HL-60/S4 treated with phorbol 12-myristate 13-acetate at 8.2 ng/mL for 4 days and 3 days (cell line): ENCODE data around the gene CDK2AP2.
"Not testable (repeated sequence)": the region's sequence is repeated elsewhere in the genome, so short reads cannot be mapped to it uniquely, and the experiment has no call there.

Experiments used
- in situ Hi-C: fragments of 300-500 bp; cut with MboI; formaldehyde crosslinking; loops from 2 replicates; pipeline ENCODE4 v1.15.0; 2022; ENCODE audit warnings: low sequenced_read_pairs

CDK2AP2 gene, protein sequence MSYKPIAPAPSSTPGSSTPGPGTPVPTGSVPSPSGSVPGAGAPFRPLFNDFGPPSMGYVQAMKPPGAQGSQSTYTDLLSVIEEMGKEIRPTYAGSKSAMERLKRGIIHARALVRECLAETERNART

DNA sequence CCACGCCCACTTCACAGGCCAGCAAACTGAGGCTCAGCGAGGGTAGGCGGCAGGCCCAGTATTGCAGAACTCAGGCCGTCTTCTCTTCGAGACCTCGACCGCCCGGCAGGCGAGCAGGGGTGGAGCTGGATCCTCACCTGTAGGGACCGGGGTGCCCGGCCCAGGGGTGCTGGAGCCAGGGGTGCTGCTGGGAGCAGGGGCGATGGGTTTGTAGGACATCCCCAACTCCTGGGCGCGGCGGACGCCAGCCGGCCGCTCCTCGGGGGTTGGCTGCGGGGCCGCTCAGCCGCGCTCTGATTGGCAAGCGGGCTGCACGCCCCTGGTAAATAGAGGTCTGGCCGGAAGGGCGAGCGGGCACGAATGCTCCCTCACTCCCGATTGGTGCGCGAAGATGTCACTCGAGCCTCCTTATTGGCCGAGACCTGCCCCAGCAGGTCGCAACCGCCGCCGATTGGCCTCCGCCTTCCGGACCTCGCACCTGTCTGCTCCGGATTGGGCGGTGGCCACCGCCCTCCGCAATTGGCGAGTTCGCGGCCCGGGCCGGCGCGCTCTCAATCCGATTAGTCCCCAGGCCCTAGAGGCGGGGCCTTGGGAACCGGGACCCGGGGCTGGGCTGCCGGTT is at the start of gene CDK2AP2:
TSS of gene CDK2AP2 (minus strand) at position 299 of the 622 bp plus-strand sequence. CDS start at position 219, 80 bp downstream.
- in situ Hi-C loops, result no loop called here

- in situ Hi-C loops, result no loop called here
Measured at GRCh38 chr11:67556244-67556643, 48.3 kb upstream of the CDK2AP2 start.

- in situ Hi-C loops, result not testable (repeated sequence)
Measured at GRCh38 chr11:67551697-67552096, 43.7 kb upstream of the CDK2AP2 start.

DNA sequence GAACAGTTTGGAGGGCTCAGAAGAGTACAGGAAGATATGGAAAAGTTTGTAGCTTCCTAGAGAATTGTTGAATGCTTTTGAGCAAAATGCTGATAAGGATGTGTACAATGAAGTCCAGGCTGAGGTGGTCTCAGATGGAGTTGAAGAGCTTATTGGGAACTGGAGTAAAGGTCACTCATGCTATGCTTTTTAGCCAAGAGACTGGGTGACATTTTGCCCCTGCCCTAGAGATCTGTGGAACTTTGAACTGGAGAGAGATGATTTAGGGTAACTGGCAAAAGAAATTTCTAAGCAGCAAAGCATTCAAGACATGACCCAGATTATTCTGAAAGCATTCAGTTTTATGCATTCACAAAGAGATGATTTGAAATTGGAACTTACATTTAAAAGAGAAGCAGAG is 43.2 kb upstream of the CDK2AP2 start:
- in situ Hi-C loops, result no loop called here

GRCh38 chr11:67548555-67549110 is 40.7 kb upstream of the CDK2AP2 start:
- in situ Hi-C loops, result no loop called here

DNA sequence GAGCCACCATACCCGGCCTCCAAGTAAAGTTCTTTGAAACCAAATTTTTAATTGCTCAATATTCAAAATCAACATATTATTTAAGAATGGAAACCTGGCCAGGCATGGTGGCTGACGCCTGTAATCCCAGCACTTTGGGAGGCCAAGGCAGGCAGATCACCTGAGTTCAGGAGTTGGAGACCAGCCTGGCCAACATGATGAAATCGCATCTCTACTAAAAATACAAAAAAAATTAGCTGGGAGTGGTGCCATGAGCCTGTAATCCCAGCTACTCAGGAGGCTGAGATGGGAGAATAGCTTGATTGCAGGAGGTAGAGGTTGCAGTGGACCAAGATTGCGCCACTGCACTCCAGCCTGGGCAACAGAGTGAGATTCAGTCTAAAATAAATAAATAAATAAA is 40.1 kb upstream of the CDK2AP2 start:
- in situ Hi-C loops, result not testable (repeated sequence)

DNA sequence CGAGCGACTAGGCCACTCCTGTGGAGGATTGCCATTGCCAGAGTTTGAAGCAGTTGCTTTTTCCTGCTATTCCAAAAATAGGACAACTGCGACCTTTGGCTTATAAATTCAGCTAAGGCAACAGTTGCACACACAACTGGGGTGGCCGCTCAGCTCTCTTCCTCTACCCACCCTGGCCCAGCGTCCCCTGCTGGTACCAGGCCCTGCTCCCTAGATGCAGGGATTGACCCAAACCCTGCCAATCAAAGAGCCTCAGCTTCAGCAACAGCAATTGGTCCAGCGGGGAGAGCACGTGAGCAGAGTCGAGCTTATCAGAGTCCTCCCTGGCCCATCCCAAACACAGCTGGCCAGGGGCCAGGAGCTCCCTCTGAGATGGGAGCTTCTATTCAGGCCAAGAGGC is 37.3 kb upstream of the CDK2AP2 start:
- in situ Hi-C loops, result no loop called here

DNA sequence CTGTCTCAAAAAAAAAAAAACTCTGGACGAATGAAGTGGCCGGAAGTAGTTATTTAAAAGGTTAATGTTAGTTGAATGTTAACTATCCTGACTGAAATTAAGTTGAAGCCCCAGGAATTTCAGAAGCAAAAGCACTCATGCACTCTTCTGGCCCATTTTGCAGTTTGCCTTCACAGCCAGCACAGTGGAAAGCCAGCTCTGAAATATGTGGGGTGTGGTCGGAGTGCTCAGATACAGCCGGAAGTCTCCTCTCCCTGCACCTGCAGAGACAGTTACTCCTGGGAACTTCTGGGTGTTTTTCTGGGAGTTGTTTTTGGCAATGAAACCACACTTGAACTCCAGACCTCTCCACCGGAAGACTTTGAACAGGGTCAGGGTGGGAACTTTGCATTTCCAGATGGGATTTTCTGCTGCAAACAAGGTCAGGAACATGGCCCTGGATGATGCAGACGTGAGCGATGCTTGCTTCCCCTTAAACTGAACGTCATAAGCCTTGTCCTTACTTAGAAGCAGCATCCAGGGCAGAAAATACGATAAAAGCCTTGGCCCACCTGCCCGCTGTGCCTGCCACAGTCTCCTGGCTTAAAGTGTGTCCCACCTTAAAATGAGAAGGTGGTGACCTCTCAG is 36.8 kb upstream of the CDK2AP2 start:
- in situ Hi-C loops, result no loop called here

GRCh38 chr11:67543585-67543984 is 35.6 kb upstream of the CDK2AP2 start:
- in situ Hi-C loops, result no loop called here

DNA sequence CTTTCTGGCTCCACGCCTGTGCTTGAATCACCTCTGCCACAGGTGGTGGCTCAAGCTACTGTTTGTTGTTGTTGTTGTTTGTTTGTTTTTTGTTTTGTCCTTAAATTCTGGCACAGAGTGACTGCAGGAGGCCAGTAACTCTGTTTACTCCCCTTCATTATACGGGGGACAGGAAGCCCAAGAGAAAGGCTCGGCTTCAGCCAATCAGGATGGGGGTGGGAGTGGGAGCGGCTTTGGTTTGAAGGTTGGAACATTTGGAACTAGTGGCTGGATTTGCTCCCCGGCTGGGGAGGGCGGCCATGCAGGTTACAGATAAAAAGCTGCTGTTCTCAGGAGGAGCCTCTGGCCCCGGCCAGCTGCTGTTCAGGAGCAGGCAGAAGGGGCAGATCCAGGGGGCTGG is 35.0 kb upstream of the CDK2AP2 start:
- in situ Hi-C loops, result no loop called here

DNA sequence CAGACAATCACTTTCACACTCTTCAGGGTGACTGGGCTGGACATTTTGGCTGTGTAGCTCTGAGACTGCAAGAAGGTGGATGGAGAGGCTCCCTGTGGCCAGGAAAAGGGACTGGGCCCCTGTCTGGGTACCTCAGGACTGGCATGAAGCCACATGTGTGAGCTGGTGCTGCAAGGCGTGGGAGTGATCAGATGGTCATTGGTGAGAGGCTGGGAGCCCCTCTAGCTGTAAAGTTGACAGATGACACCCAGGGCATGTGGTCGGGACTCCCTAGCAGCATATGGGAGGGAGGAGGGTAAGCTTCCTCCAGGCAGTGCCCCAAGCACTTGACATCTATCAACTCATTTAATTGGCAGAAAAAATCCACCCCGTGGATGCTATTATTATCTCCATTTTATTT is 34.2 kb upstream of the CDK2AP2 start:
- in situ Hi-C loops, result no loop called here

DNA sequence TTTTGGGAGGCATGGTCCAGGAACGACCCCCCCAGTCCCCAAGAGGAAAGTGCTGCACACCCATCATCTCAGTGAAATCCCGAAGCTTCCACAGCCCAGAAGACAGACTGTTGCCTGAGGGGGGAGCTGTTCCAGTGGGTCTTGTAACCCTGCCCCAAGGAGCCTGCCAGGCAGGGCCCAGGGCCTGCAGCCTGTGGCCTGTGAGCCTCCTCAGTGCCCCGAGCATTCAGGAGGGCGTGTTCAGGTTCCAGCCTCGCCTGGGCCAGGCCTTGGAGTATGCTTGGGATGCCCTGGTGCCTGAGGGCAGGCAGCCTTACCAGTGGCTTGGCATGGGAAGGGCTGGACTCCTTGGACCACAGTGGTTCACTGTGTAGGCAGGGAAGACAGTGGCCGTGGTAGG is 33.2 kb upstream of the CDK2AP2 start:
- in situ Hi-C loops, result no loop called here

DNA sequence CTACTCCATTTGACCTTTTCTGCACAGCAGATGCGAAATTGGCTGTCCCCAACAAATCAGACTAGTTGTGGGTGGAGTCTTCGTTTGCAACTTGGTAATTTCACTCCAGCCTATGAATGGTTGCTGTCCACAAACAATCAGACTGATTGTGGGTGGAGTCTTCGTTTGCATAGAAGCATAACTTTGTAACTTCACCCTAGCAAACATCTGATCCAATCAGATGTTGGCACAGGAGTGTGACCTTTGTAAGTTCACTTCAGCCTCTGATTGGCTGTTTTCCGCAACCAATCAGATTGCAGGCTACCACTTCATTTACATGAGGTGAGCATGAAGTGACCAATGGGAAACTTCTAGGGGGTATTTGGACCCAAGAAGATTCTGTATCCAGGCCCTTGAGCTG is 31.6 kb upstream of the CDK2AP2 start:
- in situ Hi-C loops, result no loop called here

GRCh38 chr11:67538823-67539505 is 31.0 kb upstream of the CDK2AP2 start:
- in situ Hi-C loops, result no loop called here

DNA sequence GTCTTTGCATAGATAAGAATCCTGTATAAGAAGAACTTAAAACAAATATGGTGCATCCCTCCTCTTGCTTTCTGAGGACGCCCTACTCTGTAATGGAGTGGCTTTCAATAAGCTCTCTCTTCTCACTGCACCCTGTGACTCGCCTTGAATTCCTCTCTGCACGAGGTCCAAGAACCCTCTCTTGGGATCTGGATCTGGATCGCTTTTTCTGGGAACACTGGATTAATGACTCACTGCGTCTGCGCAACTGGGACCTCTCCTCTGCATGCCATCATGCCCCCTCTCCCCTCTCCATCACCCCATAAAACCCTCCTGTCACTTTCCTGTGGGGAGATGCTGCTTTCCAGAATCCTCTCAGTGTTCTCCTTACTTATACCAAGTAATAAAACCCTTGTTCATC is 30.3 kb upstream of the CDK2AP2 start:
- in situ Hi-C loops, result no loop called here

DNA sequence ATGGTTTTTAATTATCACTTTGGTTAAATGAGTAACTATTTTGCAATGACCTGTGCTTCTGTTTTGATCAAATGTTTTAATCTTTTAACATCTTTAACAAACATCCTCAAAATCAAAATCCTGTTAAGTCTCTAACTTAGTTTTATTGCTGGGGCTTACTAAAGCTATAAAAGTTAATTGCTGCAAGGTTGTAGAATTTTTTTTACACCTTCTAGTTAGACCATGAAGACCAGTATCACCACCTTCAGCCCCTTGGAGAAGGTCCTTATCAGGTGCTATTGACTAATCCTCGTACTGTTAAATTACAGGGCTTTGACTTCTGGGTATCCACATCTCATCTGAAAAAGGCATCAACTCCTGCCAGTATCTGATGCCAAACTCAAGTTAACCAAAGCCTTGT is 27.6 kb upstream of the CDK2AP2 start:
- in situ Hi-C loops, result no loop called here

DNA sequence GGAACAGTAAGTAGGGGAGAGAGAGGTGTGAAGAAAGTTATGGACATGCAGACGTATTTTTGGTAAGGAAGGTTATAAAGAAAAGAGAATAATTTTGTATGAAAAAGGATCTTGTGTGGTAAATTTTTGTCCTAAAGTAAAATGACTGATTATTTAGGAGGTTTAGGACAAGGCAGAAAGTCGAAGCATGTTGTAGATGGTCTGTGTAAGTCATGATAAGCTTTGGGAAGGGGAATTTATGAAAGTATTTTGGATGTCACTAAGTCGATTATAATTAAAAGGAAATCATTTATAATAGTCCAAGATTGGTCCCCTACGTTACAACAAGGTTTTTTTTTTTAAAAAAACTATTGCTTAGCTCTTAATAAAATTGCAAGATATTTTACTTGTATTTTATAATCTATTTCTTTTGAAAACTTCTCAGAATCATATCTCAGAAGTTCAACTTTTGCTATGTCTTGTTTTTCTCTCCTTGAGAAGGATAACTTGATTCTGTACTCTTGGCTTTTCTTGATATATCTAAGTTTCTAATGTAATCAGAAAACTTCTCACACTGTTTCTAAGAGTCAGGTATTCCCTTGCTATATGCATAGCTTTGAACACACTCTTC is 26.2 kb upstream of the CDK2AP2 start:
- in situ Hi-C loops, result no loop called here

- in situ Hi-C loops, result no loop called here
Measured at GRCh38 chr11:67532889-67533288, 24.9 kb upstream of the CDK2AP2 start.

GRCh38 chr11:67530282-67530592 is 22.3 kb upstream of the CDK2AP2 start:
- in situ Hi-C loops, result no loop called here

- in situ Hi-C loops, result no loop called here
Measured at GRCh38 chr11:67528376-67528775, 20.4 kb upstream of the CDK2AP2 start.

DNA sequence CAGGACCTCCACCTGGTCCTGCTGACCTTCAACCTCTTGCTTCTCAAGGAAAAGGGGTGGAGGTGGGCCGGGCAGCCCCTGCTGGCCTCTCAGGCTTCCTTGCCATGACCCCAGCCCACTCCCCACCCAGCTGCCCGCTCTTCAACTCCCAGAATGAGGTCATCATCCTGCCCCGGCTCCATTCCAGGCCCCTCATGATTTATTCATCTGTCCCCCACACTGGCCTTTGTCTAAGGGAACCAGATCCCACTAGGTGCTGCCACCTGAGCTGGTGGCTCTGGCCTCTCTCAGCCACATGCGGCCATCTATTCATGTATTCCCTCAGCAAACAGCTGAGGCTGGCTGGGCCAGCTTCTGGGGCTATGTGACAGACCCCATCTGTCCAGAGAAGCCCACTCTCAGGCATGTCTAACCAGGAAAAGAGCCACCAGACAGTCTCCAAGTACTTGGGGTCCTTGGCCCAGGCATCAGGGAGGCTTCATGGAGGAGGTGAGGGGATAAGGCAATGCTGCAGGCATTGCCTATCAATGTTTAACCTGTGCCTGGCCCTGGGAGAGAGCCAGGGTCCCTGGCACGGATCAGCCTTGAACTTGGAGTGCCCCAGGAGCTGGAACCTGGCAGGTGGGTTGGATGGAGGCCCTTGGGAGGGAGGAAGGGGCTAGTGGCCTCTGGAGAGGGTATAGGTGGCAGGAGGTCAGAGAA is 17.5 kb upstream of the CDK2AP2 start:
- in situ Hi-C loops, result no loop called here
